ENCODE measurements around the gene CYP3A5.

The CYP3A5 gene

GRCh38 chr7:99605527-99605926 lies 74.3 kb downstream of the CYP3A5 start:
- DNase-seq: no peak

- DNase-seq: no peak
Measured at GRCh38 chr7:99601656-99602310, 78.0 kb downstream of the CYP3A5 start.

GRCh38 chr7:99599836-99600235 lies 80.0 kb downstream of the CYP3A5 start:
- DNase-seq: no peak
